ENCODE results near the gene ZNF730.
"Not testable (repeated sequence)": the region's sequence is repeated elsewhere in the genome, so short reads cannot be mapped to it uniquely, and the experiment has no call there.

Gene ZNF730

GRCh38 chr19:23116802-23117571, at the start of gene ZNF730:
Gene ZNF730 (plus strand): TSS chr19:23117025. CDS start chr19:23117174, 149 bp downstream.
- DNase-seq = peak; percentile 59

GRCh38 chr19:23070353-23071146, 46.3 kb upstream of the ZNF730 start:
- DNase-seq = peak; percentile 45

- peak; percentile 27 for DNase-seq
These were observed 45.7 kb upstream of the ZNF730 start for GRCh38 chr19:23071147-23071511.

GRCh38 chr19:23075031-23075733, 41.6 kb upstream of the ZNF730 start:
- DNase-seq = peak; percentile 62

GRCh38 chr19:23077776-23078175, 39.0 kb upstream of the ZNF730 start:
- not testable (repeated sequence) for DNase-seq

- no peak for DNase-seq
These were observed 23.0 kb upstream of the ZNF730 start for GRCh38 chr19:23093832-23094231.

GRCh38 chr19:23095418-23095817, 21.4 kb upstream of the ZNF730 start:
- DNase-seq = no peak

- DNase-seq = no peak
These were observed 18.5 kb upstream of the ZNF730 start for GRCh38 chr19:23098286-23098685.

GRCh38 chr19:23098988-23099387, 17.8 kb upstream of the ZNF730 start:
- DNase-seq = no peak

- no peak for DNase-seq
These were observed 16.9 kb upstream of the ZNF730 start for GRCh38 chr19:23099966-23100365.

GRCh38 chr19:23101241-23101640, 15.6 kb upstream of the ZNF730 start:
- DNase-seq = no peak

- no peak for DNase-seq
These were observed 1.6 kb downstream of the ZNF730 start for GRCh38 chr19:23118400-23118799.

GRCh38 chr19:23134211-23134610, 17.4 kb downstream of the ZNF730 start:
- not testable (repeated sequence) for DNase-seq

GRCh38 chr19:23145617-23146415, 29.0 kb downstream of the ZNF730 start:
- DNase-seq = no peak

GRCh38 chr19:23160766-23161165, 43.9 kb downstream of the ZNF730 start:
- DNase-seq = no peak

- DNase-seq = not testable (repeated sequence)
These were observed 51.5 kb downstream of the ZNF730 start for GRCh38 chr19:23168286-23168685.

- DNase-seq = no peak
These were observed 66.4 kb downstream of the ZNF730 start for GRCh38 chr19:23183251-23183650.

- no peak for DNase-seq
These were observed 73.5 kb downstream of the ZNF730 start for GRCh38 chr19:23190341-23190740.

Measured in NCI-H1092 treated with DMSO at 0.1 percent for 48 hours (cell line).